IMR-90 (cell line): ENCODE results near the gene NDRG4. TPM values are rescaled to one million over a fixed set of nuclear protein-coding genes. Genes with fewer than 3 reads are reported as not detected.

Source experiments
- ATAC-seq: fragments of 200-7000 bp; cut with Tn5 transposase; 2 replicates; pipeline ENCODE4 v1.9.1; 2020; ENCODE audit warnings: low read depth, mild to moderate bottlenecking, moderate library complexity
- BruUV-seq: library from RNA; stranded (reverse); fragments of 400-500 nt; replicated peaks from 2 replicates; lab custom pipeline; 2021; lab: Mats Ljungman, UMichigan
- CTCF ChIA-PET: fragments of 300-600 bp; formaldehyde crosslinking; extraction: SDS; loops from one replicate; lab custom pipeline; 2021; ENCODE audit warnings: antibody characterized with exemption; lab: Yijun Ruan, JAX
- POLR2A ChIA-PET: fragments of 300-600 bp; sonication (Branson Sonifier 250); formaldehyde crosslinking; loops from one replicate; lab custom pipeline; 2022; ENCODE audit warnings: antibody characterized with exemption; ENCODE audit not compliant: unreplicated experiment; lab: Charles Lee
- DNase-seq: peaks from one replicate; pipeline ENCODE4 v3.0.0; 2013
- H2AFZ ChIP-seq: replicated peaks from 2 replicates; pipeline ENCODE3; 2013; ENCODE audit warnings: low read length, mild to moderate bottlenecking; ENCODE audit not compliant: poor library complexity
- H2AK5ac ChIP-seq: 2 replicates; pipeline ENCODE4 v1.6.1; 2013; ENCODE audit warnings: low read depth, low read length, inconsistent platforms
- H2AK9ac ChIP-seq: replicated peaks from 2 replicates; pipeline ENCODE3; 2013; ENCODE audit warnings: mild to moderate bottlenecking, low read depth, low read length, moderate library complexity; ENCODE audit not compliant: poor library complexity
- H2BK120ac ChIP-seq: 2 replicates; pipeline ENCODE4 v1.6.1; 2013; ENCODE audit warnings: low read depth, low read length, inconsistent platforms
- H2BK15ac ChIP-seq: 3 replicates; pipeline ENCODE4 v1.6.1; 2013; ENCODE audit warnings: low read depth, low read length, inconsistent platforms
- H2BK20ac ChIP-seq: 2 replicates; pipeline ENCODE4 v1.6.1; 2013; ENCODE audit warnings: low read depth, mild to moderate bottlenecking, inconsistent platforms, low read length, moderate library complexity
- H2BK5ac ChIP-seq: 2 replicates; pipeline ENCODE4 v1.6.1; 2013; ENCODE audit warnings: mild to moderate bottlenecking, low read depth, low read length, inconsistent platforms; ENCODE audit not compliant: poor library complexity, severe bottlenecking
- H3K14ac ChIP-seq: replicated peaks from 2 replicates; pipeline ENCODE4 v1.6.1; 2013; ENCODE audit warnings: low read depth, low read length, inconsistent platforms
- H3K18ac ChIP-seq: 2 replicates; pipeline ENCODE4 v1.6.1; 2013; ENCODE audit warnings: low read depth, low read length, control low read depth
- H3K23ac ChIP-seq: 2 replicates; pipeline ENCODE4 v1.6.1; 2013; ENCODE audit warnings: low read depth, low read length, inconsistent platforms
- H3K27ac ChIP-seq: 2 replicates; pipeline ENCODE4 v1.5.1; 2013; ENCODE audit warnings: mild to moderate bottlenecking, control low read depth, low read length; ENCODE audit not compliant: insufficient read depth
- H3K27me3 ChIP-seq: 2 replicates; pipeline ENCODE4 v1.6.1; 2013; ENCODE audit warnings: low read length; ENCODE audit not compliant: control insufficient read depth, insufficient read depth
- H3K36me3 ChIP-seq: 2 replicates; pipeline ENCODE4 v1.6.1; 2013; ENCODE audit warnings: low read length, mixed read lengths; ENCODE audit not compliant: control insufficient read depth, insufficient read depth
- H3K4ac ChIP-seq: 2 replicates; pipeline ENCODE4 v1.6.1; 2013; ENCODE audit warnings: low read depth, low read length, inconsistent platforms
- H3K4me1 ChIP-seq: 2 replicates; pipeline ENCODE4 v1.6.1; 2013; ENCODE audit warnings: low read length, mixed read lengths; ENCODE audit not compliant: control insufficient read depth, insufficient read depth
- H3K4me2 ChIP-seq: 2 replicates; pipeline ENCODE4 v1.6.1; 2013; ENCODE audit warnings: low read depth, mild to moderate bottlenecking, control low read depth, low read length, moderate library complexity
- H3K4me3 ChIP-seq: 2 replicates; pipeline ENCODE4 v1.5.1; 2013; ENCODE audit warnings: low read depth, mild to moderate bottlenecking, control low read depth, low read length, moderate library complexity; ENCODE audit not compliant: insufficient read depth
- H3K56ac ChIP-seq: 2 replicates; pipeline ENCODE4 v1.6.1; 2013; ENCODE audit warnings: low read length, inconsistent platforms; ENCODE audit not compliant: insufficient read depth; ENCODE audit errors: extremely low read depth
- H3K79me1 ChIP-seq, 2 experiments: 2 replicates each; pipeline ENCODE4 v1.6.1; 2013; ENCODE audit warnings: low read length in 2 of 2, inconsistent platforms in 1 of 2, low read depth in 1 of 2
- H3K9ac ChIP-seq: 2 replicates; pipeline ENCODE4 v1.6.1; 2013; ENCODE audit warnings: low read depth, low read length, control low read depth
- H3K9me1 ChIP-seq: 2 replicates; pipeline ENCODE4 v1.6.1; 2013; ENCODE audit warnings: low read length, inconsistent platforms; ENCODE audit not compliant: insufficient read depth
- H3K9me3 ChIP-seq: 2 replicates; pipeline ENCODE4 v1.6.1; 2013; ENCODE audit warnings: low read length; ENCODE audit not compliant: control insufficient read depth, insufficient read depth
- H4K20me1 ChIP-seq: 2 replicates; pipeline ENCODE4 v1.6.1; 2013; ENCODE audit warnings: low read length, inconsistent platforms; ENCODE audit not compliant: insufficient read depth
- H4K5ac ChIP-seq: 2 replicates; pipeline ENCODE4 v1.6.1; 2013; ENCODE audit warnings: mild to moderate bottlenecking, low read depth, low read length, control low read depth
- H4K8ac ChIP-seq, 2 experiments: 2 replicates each; pipeline ENCODE4 v1.6.1; 2013; ENCODE audit warnings: low read depth in 2 of 2, low read length in 2 of 2, control low read depth in 1 of 2, inconsistent platforms in 1 of 2
- H4K91ac ChIP-seq: 2 replicates; pipeline ENCODE4 v1.6.1; 2013; ENCODE audit warnings: low read depth, low read length, inconsistent platforms; ENCODE audit not compliant: insufficient read depth
- CHD1 ChIP-seq: IDR thresholded peaks from 2 replicates; pipeline ENCODE4 v1.6.1; 2012; ENCODE audit warnings: low read depth, low read length, improper control_type of control experiment
- FOS ChIP-seq: fragments of 150-350 bp; IDR thresholded peaks from 2 replicates; pipeline ENCODE4 v1.6.1; 2016; ENCODE audit warnings: low read depth, low read length
- RAD21 ChIP-seq: IDR thresholded peaks from 2 replicates; pipeline ENCODE4 v1.6.1; 2012; ENCODE audit warnings: low read length, improper control_type of control experiment
- SMC3 ChIP-seq: fragments of 150-350 bp; IDR thresholded peaks from 2 replicates; pipeline ENCODE4 v1.6.1; 2016; ENCODE audit warnings: low read depth, mild to moderate bottlenecking, antibody characterized with exemption, low read length, moderate library complexity
- WGBS, 2 experiments: methylation state at CpG; one replicate each; pipeline versions ENCODE4 v1.1.5 to v1.1.7; 2013; ENCODE audit warnings: missing lambda C conversion rate in 2 of 2; ENCODE audit not compliant: insufficient read length in 1 of 2; ENCODE audit errors: extremely low coverage in 2 of 2; 5-methylcytosine and 5-hydroxymethylcytosine counted together
- dilution Hi-C: fragments of 300-500 bp; cut with HindIII; formaldehyde crosslinking; loops from one replicate; pipeline ENCODE4 v1.14.3; 2018; ENCODE audit warnings: low sequenced_read_pairs; ENCODE audit not compliant: unreplicated experiment
- in situ Hi-C: fragments of 300-500 bp; cut with MboI; formaldehyde crosslinking; loops from 3 replicates; pipeline ENCODE4 v1.14.3; 2019; ENCODE audit warnings: low sequenced_read_pairs, inconsistent platforms, mixed read lengths
- intact Hi-C: fragments of 100-400 bp; cut with micrococcal nuclease; formaldehyde crosslinking; loops from 2 replicates; pipeline ENCODE4 v1.10.0; 2022
- polyA plus RNA-seq, 3 experiments: library from polyadenylated mRNA; depleted of rRNA; stranded (reverse); fragments of >200 nt; gene quantifications; 2 replicates each; pipeline ENCODE4 v1.2.3, GENCODE V29; 2012; ENCODE audit warnings: low replicate concordance in 1 of 3
- total RNA-seq: library from RNA; depleted of rRNA; stranded (reverse); fragments of >200 nt; gene quantifications from 2 replicates; pipeline ENCODE4 v1.2.3, GENCODE V29; 2012
- TF ChIP-seq, protein P1 (sequence below): conservative IDR thresholded peaks from 2 replicates; pipeline ENCODE4 v1.5.1; 2012; ENCODE audit warnings: mild to moderate bottlenecking, low read depth, low read length, improper control_type of control experiment
- TF ChIP-seq, protein P2 (sequence below): fragments of 150-350 bp; IDR thresholded peaks from 2 replicates; pipeline ENCODE4 v1.6.1; 2017; ENCODE audit warnings: mild to moderate bottlenecking, antibody characterized with exemption, low read length, low read depth

Gene NDRG4
- total and polyA plus RNA-seq, 2 of the 4 experiments (the other 2 are of a cell fraction): 10.9 to 23.5 TPM

DNA sequence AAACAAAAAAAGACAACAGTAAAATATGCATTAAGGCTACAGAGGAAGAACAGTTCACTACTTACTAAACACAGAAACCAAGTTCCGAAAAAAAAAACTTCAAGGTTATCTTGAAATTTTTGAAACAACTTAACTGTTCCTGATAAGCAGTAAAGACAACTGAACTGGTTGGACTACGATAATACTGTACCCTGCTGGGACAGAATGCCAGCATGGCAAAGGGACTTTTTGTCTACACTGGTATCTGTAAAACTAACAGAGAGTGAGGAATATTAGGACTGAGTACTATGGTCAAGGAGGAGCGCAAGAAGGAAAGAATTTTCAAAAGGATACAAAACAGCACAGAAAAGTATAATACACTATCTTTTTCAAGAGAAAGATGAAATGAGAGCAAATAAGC lies 35.2 kb downstream of the NDRG4 start (continued):
- TF ChIP-seq, protein P1, sequence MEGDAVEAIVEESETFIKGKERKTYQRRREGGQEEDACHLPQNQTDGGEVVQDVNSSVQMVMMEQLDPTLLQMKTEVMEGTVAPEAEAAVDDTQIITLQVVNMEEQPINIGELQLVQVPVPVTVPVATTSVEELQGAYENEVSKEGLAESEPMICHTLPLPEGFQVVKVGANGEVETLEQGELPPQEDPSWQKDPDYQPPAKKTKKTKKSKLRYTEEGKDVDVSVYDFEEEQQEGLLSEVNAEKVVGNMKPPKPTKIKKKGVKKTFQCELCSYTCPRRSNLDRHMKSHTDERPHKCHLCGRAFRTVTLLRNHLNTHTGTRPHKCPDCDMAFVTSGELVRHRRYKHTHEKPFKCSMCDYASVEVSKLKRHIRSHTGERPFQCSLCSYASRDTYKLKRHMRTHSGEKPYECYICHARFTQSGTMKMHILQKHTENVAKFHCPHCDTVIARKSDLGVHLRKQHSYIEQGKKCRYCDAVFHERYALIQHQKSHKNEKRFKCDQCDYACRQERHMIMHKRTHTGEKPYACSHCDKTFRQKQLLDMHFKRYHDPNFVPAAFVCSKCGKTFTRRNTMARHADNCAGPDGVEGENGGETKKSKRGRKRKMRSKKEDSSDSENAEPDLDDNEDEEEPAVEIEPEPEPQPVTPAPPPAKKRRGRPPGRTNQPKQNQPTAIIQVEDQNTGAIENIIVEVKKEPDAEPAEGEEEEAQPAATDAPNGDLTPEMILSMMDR: no peak
- no peak for TF ChIP-seq CHD1

DNA sequence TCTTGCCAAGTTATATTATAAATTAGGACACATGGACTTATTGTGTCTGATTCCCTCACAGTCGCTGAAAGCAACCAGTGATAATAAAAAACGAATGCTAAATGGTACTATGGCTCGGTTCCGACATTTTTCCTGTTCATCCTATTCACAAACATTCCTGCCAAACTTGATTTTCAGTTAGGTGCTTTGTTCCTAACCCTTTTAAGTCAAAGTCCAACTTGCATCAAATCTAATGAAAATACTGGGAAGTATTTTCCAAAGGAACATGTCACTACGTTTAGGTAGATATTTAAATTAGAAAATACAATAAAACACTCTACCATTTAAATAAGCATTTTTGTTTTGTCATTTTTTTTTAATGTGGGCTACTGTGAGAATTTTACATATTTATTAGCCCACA lies 36.3 kb downstream of the NDRG4 start:
- in situ Hi-C loops: no loop called here
- no TSS peak for BruUV-seq
- no peak overlapping the region for H3K4ac ChIP-seq
- no peak overlapping the region for H2AK9ac ChIP-seq
- dilution Hi-C loops: no loop called here
- H3K14ac ChIP-seq: no peak overlapping the region
- H3K18ac ChIP-seq: no peak overlapping the region
- H2AK5ac ChIP-seq: no peak overlapping the region
- H3K4me3 ChIP-seq: no peak overlapping the region
- H3K4me2 ChIP-seq: no peak overlapping the region
- H2BK120ac ChIP-seq: no peak overlapping the region
- no peak overlapping the region for H4K5ac ChIP-seq
- H3K36me3 ChIP-seq: peaks cover 65% of the 10 kb centered on the region
- no peak overlapping the region for H4K91ac ChIP-seq
- no peaks in the 10 kb centered on the region for H3K27me3 ChIP-seq
- no peaks in the 10 kb centered on the region; the same call in 1 of the 2 replicates for H4K20me1 ChIP-seq
- peaks cover 5 to 17% of the 10 kb centered on the region in 2 experiments; a peak in 3 of 4 replicates for H3K79me1 ChIP-seq
- WGBS, 2 experiments: no CpG with 5 or more reads among the region's 5 CpGs
- POLR2A ChIA-PET: no interaction called here
- no peak overlapping the region for H3K56ac ChIP-seq
- H2BK5ac ChIP-seq: no peak overlapping the region
- no peak overlapping the region for H3K27ac ChIP-seq
- no peak for ATAC-seq
- TF ChIP-seq FOS: no peak
- TF ChIP-seq SMC3: no peak
- TF ChIP-seq RAD21: no peak
- TF ChIP-seq, protein P2, sequence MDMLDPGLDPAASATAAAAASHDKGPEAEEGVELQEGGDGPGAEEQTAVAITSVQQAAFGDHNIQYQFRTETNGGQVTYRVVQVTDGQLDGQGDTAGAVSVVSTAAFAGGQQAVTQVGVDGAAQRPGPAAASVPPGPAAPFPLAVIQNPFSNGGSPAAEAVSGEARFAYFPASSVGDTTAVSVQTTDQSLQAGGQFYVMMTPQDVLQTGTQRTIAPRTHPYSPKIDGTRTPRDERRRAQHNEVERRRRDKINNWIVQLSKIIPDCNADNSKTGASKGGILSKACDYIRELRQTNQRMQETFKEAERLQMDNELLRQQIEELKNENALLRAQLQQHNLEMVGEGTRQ: no peak
- TF ChIP-seq, protein P1: no peak
- intact Hi-C loops: loop anchor here (2.0 kb wide), 1 partner anchor 43 kb away; no protein-coding TSS in a partner anchor
- H4K8ac ChIP-seq: no peak overlapping the region
- H3K9ac ChIP-seq: no peak overlapping the region
- no peak overlapping the region for H2AFZ ChIP-seq
- CTCF ChIA-PET: interaction anchor here (1.0 kb wide), 1 partner anchor 12 kb away, joined by 3 read pairs; no protein-coding TSS in a partner anchor
- H2BK20ac ChIP-seq: no peak overlapping the region
- no peaks in the 10 kb centered on the region for H3K9me3 ChIP-seq
- H3K23ac ChIP-seq: no peak overlapping the region
- H3K4me1 ChIP-seq: no peaks in the 10 kb centered on the region
- H2BK15ac ChIP-seq: no peak overlapping the region
- DNase-seq: no peak
- no peaks in the 10 kb centered on the region for H3K9me1 ChIP-seq
